HG02852 (cell line): Measurements from ENCODE around the gene TOR1AIP1.
"Not testable (repeated sequence)": the region's sequence is repeated elsewhere in the genome, so short reads cannot be mapped to it uniquely, and the experiment has no call there.

Experiments used
- ATAC-seq: cut with Tn5 transposase; IDR thresholded peaks from one replicate; pipeline ENCODE4 v1.9.1; 2021; ENCODE audit warnings: mild to moderate bottlenecking, moderate library complexity; ENCODE audit not compliant: unreplicated experiment

The TOR1AIP1 gene

GRCh38 chr1:179935909-179936496 lies 53.9 kb downstream of the TOR1AIP1 start:
- ATAC-seq: no peak

- no peak for ATAC-seq
Measured at GRCh38 chr1:179937668-179938254, 55.7 kb downstream of the TOR1AIP1 start.

GRCh38 chr1:179938752-179939151 lies 56.7 kb downstream of the TOR1AIP1 start:
- no peak for ATAC-seq

- no peak for ATAC-seq
Measured at GRCh38 chr1:179939941-179940340, 57.9 kb downstream of the TOR1AIP1 start.

- no peak for ATAC-seq
Measured at GRCh38 chr1:179941454-179941853, 59.4 kb downstream of the TOR1AIP1 start.

- ATAC-seq: no peak
Measured at GRCh38 chr1:179950651-179951050, 68.6 kb downstream of the TOR1AIP1 start.

GRCh38 chr1:179951383-179952144 lies 69.5 kb downstream of the TOR1AIP1 start:
- ATAC-seq: no peak

- ATAC-seq: no peak
Measured at GRCh38 chr1:179952186-179952585, 70.1 kb downstream of the TOR1AIP1 start.

GRCh38 chr1:179953974-179954492 lies 71.9 kb downstream of the TOR1AIP1 start:
- peak; percentile 16 for ATAC-seq

GRCh38 chr1:179954493-179955286 lies 72.6 kb downstream of the TOR1AIP1 start, which contains the start of gene CEP350:
Gene CEP350, plus strand, starts transcription at chr1:179954810. Its CDS starts 31,372 bp downstream, at chr1:179986182.
- ATAC-seq: peak; percentile 88

- peak; percentile 6 for ATAC-seq
Measured at GRCh38 chr1:179955287-179955680, 73.2 kb downstream of the TOR1AIP1 start.

GRCh38 chr1:179955731-179956130 lies 73.6 kb downstream of the TOR1AIP1 start:
- ATAC-seq: no peak

- ATAC-seq: no peak
Measured at GRCh38 chr1:179958359-179958758, 76.3 kb downstream of the TOR1AIP1 start.

GRCh38 chr1:179962168-179962567 lies 80.1 kb downstream of the TOR1AIP1 start:
- ATAC-seq: not testable (repeated sequence)

- ATAC-seq: no peak
Measured at GRCh38 chr1:179966551-179966950, 84.5 kb downstream of the TOR1AIP1 start.

- no peak for ATAC-seq
Measured at GRCh38 chr1:179968284-179968993, 86.4 kb downstream of the TOR1AIP1 start.

GRCh38 chr1:179968994-179969919 lies 87.2 kb downstream of the TOR1AIP1 start:
- no peak for ATAC-seq
